GM23338 (cell line): ENCODE data around the gene MRPS14.

Source experiments
- CREB1 ChIP-seq: fragments of 250-450 bp; sonication (Bioruptor Pico); IDR thresholded peaks from 2 replicates; pipeline ENCODE4 v1.5.0; 2020; ENCODE audit warnings: low read depth, mild to moderate bottlenecking, moderate library complexity
- EZH2 ChIP-seq: fragments of 200-600 bp; sonication (generic); IDR thresholded peaks from one replicate; pipeline ENCODE4 v1.8.0; 2017; ENCODE audit warnings: antibody characterized with exemption, mild to moderate bottlenecking, low read depth; ENCODE audit not compliant: unreplicated experiment
- EZH2phosphoT487 ChIP-seq: fragments of 200-600 bp; sonication (generic); IDR thresholded peaks from one replicate; pipeline ENCODE4 v1.8.1; 2018; ENCODE audit warnings: antibody characterized with exemption; ENCODE audit not compliant: unreplicated experiment
- JUNB ChIP-seq: IDR thresholded peaks from one replicate; pipeline ENCODE4 v1.6.1; 2016; ENCODE audit warnings: antibody characterized with exemption; ENCODE audit not compliant: unreplicated experiment
- NANOG ChIP-seq: IDR thresholded peaks from 2 replicates; pipeline ENCODE4 v1.6.1; 2016; ENCODE audit warnings: antibody characterized with exemption, borderline replicate concordance
- POLR2AphosphoS5 ChIP-seq: IDR thresholded peaks from 2 replicates; pipeline ENCODE4 v1.6.1; 2016; ENCODE audit warnings: antibody characterized with exemption, low read depth
- STAT1 ChIP-seq: IDR thresholded peaks from one replicate; pipeline ENCODE4 v1.6.1; 2016; ENCODE audit warnings: antibody characterized with exemption; ENCODE audit not compliant: unreplicated experiment
- ZNF114 ChIP-seq: fragments of 250-450 bp; sonication (Bioruptor Pico); IDR thresholded peaks from 2 replicates; pipeline ENCODE4 v1.5.0; 2020; ENCODE audit warnings: mild to moderate bottlenecking, moderate library complexity
- ZNF331 ChIP-seq: fragments of 250-450 bp; sonication (Bioruptor Pico); IDR thresholded peaks from 2 replicates; pipeline ENCODE4 v1.5.0; 2020; ENCODE audit warnings: low read depth, mild to moderate bottlenecking, moderate library complexity
- TF ChIP-seq, protein P1 (sequence below), 2 experiments: fragments of 200-600 bp in 1 of 2; sonication (generic) in 1 of 2; conservative IDR thresholded peaks; 2 replicates each; pipeline versions ENCODE4 v1.5.1 to v1.6.1; 2016 to 2017; ENCODE audit warnings: antibody characterized with exemption in 2 of 2, low read depth in 2 of 2, mild to moderate bottlenecking in 2 of 2, moderate library complexity in 1 of 2
- TF ChIP-seq, protein P2 (sequence below): IDR thresholded peaks from one replicate; pipeline ENCODE4 v1.6.1; 2018; ENCODE audit warnings: antibody characterized with exemption; ENCODE audit not compliant: unreplicated experiment
- TF ChIP-seq, protein P3 (sequence below): IDR thresholded peaks from 2 replicates; pipeline ENCODE4 v1.6.1; 2016; ENCODE audit warnings: antibody characterized with exemption
- TF ChIP-seq, protein P4 (sequence below): fragments of 250-450 bp; sonication (Bioruptor Pico); IDR thresholded peaks from 2 replicates; pipeline ENCODE4 v1.5.0; 2020; ENCODE audit warnings: mild to moderate bottlenecking, moderate library complexity

DNA sequence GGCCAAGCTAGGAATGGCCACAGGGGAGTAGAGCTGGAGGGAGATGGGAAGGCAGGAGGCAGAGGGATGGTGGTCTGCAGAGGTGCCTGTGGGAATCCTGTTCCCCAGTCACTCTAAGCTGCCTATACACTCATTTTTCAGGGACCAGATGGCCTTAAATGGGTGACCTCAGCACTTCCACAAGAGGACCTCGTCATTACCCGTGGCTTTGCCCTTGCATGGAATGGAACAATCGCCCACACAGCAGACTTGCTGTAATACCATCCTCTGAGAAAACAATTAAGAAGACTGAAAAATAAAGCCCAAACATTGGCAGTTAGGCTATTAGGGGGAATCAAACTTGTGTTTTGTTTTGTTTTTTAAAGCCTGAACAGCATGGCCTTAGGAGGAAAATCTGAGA lies 31.5 kb upstream of the MRPS14 start:
- TF ChIP-seq POLR2AphosphoS5 (no peak), EZH2 (no peak), JUNB (no peak), EZH2phosphoT487 (no peak), STAT1 (no peak), CREB1 (no peak), ZNF114 (no peak), NANOG (no peak), ZNF331 (no peak)
- TF ChIP-seq, protein P1, sequence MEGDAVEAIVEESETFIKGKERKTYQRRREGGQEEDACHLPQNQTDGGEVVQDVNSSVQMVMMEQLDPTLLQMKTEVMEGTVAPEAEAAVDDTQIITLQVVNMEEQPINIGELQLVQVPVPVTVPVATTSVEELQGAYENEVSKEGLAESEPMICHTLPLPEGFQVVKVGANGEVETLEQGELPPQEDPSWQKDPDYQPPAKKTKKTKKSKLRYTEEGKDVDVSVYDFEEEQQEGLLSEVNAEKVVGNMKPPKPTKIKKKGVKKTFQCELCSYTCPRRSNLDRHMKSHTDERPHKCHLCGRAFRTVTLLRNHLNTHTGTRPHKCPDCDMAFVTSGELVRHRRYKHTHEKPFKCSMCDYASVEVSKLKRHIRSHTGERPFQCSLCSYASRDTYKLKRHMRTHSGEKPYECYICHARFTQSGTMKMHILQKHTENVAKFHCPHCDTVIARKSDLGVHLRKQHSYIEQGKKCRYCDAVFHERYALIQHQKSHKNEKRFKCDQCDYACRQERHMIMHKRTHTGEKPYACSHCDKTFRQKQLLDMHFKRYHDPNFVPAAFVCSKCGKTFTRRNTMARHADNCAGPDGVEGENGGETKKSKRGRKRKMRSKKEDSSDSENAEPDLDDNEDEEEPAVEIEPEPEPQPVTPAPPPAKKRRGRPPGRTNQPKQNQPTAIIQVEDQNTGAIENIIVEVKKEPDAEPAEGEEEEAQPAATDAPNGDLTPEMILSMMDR (conservative IDR thresholded peaks at IDR 0.05; ENCODE audit: low read depth in 2 of 2), result no peak
- TF ChIP-seq, protein P2, sequence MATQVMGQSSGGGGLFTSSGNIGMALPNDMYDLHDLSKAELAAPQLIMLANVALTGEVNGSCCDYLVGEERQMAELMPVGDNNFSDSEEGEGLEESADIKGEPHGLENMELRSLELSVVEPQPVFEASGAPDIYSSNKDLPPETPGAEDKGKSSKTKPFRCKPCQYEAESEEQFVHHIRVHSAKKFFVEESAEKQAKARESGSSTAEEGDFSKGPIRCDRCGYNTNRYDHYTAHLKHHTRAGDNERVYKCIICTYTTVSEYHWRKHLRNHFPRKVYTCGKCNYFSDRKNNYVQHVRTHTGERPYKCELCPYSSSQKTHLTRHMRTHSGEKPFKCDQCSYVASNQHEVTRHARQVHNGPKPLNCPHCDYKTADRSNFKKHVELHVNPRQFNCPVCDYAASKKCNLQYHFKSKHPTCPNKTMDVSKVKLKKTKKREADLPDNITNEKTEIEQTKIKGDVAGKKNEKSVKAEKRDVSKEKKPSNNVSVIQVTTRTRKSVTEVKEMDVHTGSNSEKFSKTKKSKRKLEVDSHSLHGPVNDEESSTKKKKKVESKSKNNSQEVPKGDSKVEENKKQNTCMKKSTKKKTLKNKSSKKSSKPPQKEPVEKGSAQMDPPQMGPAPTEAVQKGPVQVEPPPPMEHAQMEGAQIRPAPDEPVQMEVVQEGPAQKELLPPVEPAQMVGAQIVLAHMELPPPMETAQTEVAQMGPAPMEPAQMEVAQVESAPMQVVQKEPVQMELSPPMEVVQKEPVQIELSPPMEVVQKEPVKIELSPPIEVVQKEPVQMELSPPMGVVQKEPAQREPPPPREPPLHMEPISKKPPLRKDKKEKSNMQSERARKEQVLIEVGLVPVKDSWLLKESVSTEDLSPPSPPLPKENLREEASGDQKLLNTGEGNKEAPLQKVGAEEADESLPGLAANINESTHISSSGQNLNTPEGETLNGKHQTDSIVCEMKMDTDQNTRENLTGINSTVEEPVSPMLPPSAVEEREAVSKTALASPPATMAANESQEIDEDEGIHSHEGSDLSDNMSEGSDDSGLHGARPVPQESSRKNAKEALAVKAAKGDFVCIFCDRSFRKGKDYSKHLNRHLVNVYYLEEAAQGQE, result no peak
- TF ChIP-seq, protein P3, sequence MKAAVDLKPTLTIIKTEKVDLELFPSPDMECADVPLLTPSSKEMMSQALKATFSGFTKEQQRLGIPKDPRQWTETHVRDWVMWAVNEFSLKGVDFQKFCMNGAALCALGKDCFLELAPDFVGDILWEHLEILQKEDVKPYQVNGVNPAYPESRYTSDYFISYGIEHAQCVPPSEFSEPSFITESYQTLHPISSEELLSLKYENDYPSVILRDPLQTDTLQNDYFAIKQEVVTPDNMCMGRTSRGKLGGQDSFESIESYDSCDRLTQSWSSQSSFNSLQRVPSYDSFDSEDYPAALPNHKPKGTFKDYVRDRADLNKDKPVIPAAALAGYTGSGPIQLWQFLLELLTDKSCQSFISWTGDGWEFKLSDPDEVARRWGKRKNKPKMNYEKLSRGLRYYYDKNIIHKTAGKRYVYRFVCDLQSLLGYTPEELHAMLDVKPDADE, result no peak
- TF ChIP-seq, protein P4, sequence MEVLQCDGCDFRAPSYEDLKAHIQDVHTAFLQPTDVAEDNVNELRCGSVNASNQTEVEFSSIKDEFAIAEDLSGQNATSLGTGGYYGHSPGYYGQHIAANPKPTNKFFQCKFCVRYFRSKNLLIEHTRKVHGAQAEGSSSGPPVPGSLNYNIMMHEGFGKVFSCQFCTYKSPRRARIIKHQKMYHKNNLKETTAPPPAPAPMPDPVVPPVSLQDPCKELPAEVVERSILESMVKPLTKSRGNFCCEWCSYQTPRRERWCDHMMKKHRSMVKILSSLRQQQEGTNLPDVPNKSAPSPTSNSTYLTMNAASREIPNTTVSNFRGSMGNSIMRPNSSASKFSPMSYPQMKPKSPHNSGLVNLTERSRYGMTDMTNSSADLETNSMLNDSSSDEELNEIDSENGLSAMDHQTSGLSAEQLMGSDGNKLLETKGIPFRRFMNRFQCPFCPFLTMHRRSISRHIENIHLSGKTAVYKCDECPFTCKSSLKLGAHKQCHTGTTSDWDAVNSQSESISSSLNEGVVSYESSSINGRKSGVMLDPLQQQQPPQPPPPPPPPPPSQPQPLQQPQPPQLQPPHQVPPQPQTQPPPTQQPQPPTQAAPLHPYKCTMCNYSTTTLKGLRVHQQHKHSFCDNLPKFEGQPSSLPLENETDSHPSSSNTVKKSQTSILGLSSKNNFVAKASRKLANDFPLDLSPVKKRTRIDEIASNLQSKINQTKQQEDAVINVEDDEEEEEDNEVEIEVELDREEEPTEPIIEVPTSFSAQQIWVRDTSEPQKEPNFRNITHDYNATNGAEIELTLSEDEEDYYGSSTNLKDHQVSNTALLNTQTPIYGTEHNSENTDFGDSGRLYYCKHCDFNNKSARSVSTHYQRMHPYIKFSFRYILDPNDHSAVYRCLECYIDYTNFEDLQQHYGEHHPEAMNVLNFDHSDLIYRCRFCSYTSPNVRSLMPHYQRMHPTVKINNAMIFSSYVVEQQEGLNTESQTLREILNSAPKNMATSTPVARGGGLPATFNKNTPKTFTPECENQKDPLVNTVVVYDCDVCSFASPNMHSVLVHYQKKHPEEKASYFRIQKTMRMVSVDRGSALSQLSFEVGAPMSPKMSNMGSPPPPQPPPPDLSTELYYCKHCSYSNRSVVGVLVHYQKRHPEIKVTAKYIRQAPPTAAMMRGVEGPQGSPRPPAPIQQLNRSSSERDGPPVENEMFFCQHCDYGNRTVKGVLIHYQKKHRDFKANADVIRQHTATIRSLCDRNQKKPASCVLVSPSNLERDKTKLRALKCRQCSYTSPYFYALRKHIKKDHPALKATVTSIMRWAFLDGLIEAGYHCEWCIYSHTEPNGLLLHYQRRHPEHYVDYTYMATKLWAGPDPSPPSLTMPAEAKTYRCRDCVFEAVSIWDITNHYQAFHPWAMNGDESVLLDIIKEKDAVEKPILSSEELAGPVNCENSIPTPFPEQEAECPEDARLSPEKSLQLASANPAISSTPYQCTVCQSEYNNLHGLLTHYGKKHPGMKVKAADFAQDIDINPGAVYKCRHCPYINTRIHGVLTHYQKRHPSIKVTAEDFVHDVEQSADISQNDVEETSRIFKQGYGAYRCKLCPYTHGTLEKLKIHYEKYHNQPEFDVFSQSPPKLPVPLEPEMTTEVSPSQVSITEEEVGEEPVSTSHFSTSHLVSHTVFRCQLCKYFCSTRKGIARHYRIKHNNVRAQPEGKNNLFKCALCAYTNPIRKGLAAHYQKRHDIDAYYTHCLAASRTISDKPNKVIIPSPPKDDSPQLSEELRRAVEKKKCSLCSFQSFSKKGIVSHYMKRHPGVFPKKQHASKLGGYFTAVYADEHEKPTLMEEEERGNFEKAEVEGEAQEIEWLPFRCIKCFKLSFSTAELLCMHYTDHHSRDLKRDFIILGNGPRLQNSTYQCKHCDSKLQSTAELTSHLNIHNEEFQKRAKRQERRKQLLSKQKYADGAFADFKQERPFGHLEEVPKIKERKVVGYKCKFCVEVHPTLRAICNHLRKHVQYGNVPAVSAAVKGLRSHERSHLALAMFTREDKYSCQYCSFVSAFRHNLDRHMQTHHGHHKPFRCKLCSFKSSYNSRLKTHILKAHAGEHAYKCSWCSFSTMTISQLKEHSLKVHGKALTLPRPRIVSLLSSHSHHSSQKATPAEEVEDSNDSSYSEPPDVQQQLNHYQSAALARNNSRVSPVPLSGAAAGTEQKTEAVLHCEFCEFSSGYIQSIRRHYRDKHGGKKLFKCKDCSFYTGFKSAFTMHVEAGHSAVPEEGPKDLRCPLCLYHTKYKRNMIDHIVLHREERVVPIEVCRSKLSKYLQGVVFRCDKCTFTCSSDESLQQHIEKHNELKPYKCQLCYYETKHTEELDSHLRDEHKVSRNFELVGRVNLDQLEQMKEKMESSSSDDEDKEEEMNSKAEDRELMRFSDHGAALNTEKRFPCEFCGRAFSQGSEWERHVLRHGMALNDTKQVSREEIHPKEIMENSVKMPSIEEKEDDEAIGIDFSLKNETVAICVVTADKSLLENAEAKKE (CRISPR knock-in tag), result no peak
